Ectodermal cell (in vitro differentiated cells): ENCODE data around the gene CLPTM1L.
"Not testable (repeated sequence)": the region's sequence is repeated elsewhere in the genome, so short reads cannot be mapped to it uniquely, and the experiment has no call there.

Experiments
- H3K27ac ChIP-seq: 2 replicates; pipeline ENCODE4 v1.7.0; 2013; ENCODE audit warnings: mild to moderate bottlenecking, low read depth, low read length; ENCODE audit not compliant: insufficient read depth, poor library complexity, severe bottlenecking
- H3K27me3 ChIP-seq: 2 replicates; pipeline ENCODE4 v1.7.0; 2013; ENCODE audit warnings: mild to moderate bottlenecking, low read length; ENCODE audit not compliant: insufficient read depth, control insufficient read depth, poor library complexity, severe bottlenecking
- H3K36me3 ChIP-seq: one replicate; pipeline ENCODE4 v1.7.0; 2013; ENCODE audit warnings: low read length; ENCODE audit not compliant: control insufficient read depth, insufficient read depth
- H3K4me1 ChIP-seq: one replicate; pipeline ENCODE4 v1.7.0; 2013; ENCODE audit warnings: low read length; ENCODE audit not compliant: control insufficient read depth, insufficient read depth
- H3K4me3 ChIP-seq: 2 replicates; pipeline ENCODE4 v1.7.0; 2013; ENCODE audit warnings: low read depth, low read length, control low read depth; ENCODE audit not compliant: insufficient read depth
- H3K9me3 ChIP-seq: 2 replicates; pipeline ENCODE4 v1.7.0; 2013; ENCODE audit warnings: mild to moderate bottlenecking, low read length, moderate library complexity; ENCODE audit not compliant: control insufficient read depth
- WGBS, 2 experiments: methylation state at CpG; one replicate each; pipeline ENCODE4 v1.1.7; 2013; ENCODE audit warnings: missing lambda C conversion rate in 2 of 2; 5-methylcytosine and 5-hydroxymethylcytosine counted together

CLPTM1L gene

GRCh38 chr5:1360861-1361260 is 16.0 kb upstream of the CLPTM1L start:
- Histone ChIP-seq H3K36me3 (no peaks in the 10 kb centered on the region), H3K27ac (no peak overlapping the region), H3K4me3 (no peak overlapping the region), H3K9me3 (no peaks in the 10 kb centered on the region), H3K27me3 (no peaks in the 10 kb centered on the region), H3K4me1 (no peaks in the 10 kb centered on the region)
- 84 to 93% methylated on average over 4 of the region's 4 CpGs for WGBS, 2 experiments

DNA sequence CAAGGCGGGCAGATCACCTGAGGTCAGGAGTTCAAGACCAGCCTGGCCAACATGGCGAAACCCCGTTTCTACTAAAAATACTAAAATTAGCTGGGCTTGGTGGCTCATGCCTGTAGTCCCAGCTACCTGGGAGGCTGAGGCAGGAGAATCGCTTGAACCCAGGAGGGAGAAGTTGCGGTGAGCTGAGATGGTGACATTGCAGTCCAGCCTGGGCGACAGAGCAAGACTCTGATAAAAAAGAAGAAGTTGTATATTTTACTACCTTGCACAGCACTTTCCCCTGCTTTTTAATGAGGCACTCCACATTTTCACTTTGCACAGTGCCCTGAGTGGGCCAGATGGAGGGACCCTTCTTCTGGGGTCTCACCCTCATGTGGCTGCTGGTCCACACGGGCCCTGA is 15.5 kb upstream of the CLPTM1L start:
- 89 to 92% methylated on average over 7 of the region's 7 CpGs for WGBS, 2 experiments
- not testable (repeated sequence) for H3K36me3 ChIP-seq, H3K4me1 ChIP-seq, H3K9me3 ChIP-seq, H3K27ac ChIP-seq, H3K4me3 ChIP-seq, H3K27me3 ChIP-seq

DNA sequence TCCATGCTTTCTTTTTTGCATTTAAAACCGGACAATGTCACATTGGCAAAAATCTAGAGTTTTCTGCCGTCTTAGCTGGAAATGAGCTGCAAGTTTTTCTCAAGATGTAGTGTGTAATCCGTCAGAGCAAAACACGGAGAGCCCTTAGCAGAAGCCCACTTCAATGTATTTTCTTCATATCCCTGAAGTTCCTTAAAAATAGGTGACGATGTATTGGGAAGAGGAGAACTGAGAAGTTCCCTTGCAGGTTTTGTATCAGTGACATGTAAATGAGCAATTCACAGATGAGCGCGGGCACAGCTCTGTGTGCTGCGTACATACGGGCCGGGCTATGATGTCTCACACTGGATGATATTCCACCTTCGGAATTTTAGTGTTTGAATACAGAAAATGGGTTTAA is 14.8 kb upstream of the CLPTM1L start:
- no peaks in the 10 kb centered on the region for H3K27me3 ChIP-seq
- H3K9me3 ChIP-seq: no peaks in the 10 kb centered on the region
- no peak overlapping the region for H3K27ac ChIP-seq
- no peak overlapping the region for H3K4me3 ChIP-seq
- WGBS, 2 experiments: 96 to 98% methylated on average over 10 to 11 of the region's 11 CpGs
- no peaks in the 10 kb centered on the region for H3K36me3 ChIP-seq
- H3K4me1 ChIP-seq: no peaks in the 10 kb centered on the region

DNA sequence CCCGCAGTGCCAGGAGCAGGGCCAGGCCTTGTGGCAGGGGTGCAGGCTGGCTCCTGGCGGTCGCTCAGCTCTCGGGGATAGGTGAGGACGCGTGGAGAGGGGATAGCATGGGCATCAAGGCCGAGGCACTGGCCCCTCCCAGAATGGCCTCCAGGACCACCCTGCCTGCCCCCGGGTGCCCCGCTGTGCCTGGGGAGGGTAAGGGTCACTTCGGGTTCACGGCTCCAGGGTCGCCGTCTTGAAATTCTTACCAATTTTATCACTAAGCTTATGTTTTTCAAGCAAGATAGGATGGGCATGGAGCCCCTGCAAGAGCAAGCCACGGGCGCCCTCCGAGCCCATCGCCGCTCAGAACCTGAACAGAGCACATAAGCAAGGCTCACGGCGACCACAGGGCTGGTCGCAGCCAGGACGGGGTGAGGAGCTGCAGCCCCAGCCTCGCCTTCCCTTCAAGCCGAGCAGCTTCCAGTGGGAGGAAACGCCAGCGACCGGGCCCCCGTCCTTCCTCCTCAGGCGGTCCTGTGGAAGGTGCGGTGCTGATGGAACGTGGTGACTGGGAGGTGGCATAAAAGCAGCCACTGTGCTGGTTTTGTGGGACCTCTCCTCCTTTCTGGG is 14.2 kb upstream of the CLPTM1L start:
- Histone ChIP-seq H3K4me3 (no peak overlapping the region), H3K27me3 (no peaks in the 10 kb centered on the region), H3K27ac (no peak overlapping the region), H3K4me1 (no peaks in the 10 kb centered on the region), H3K9me3 (no peaks in the 10 kb centered on the region), H3K36me3 (no peaks in the 10 kb centered on the region)
- WGBS, 2 experiments: 90 to 92% methylated on average over 31 of the region's 31 CpGs

- no peak overlapping the region for H3K4me3 ChIP-seq
- no peaks in the 10 kb centered on the region for H3K36me3 ChIP-seq
- no peaks in the 10 kb centered on the region for H3K9me3 ChIP-seq
- H3K27me3 ChIP-seq: no peaks in the 10 kb centered on the region
- no peak overlapping the region for H3K27ac ChIP-seq
- H3K4me1 ChIP-seq: no peaks in the 10 kb centered on the region
- 93% methylated on average over 10 of the region's 10 CpGs for WGBS, 2 experiments
Measured at GRCh38 chr5:1358726-1359025, 13.8 kb upstream of the CLPTM1L start.

GRCh38 chr5:1357946-1358725 is 13.2 kb upstream of the CLPTM1L start:
- H3K27me3 ChIP-seq: no peaks in the 10 kb centered on the region
- H3K9me3 ChIP-seq: no peaks in the 10 kb centered on the region
- no peak overlapping the region for H3K4me3 ChIP-seq
- 93 to 94% methylated on average over 25 of the region's 25 CpGs for WGBS, 2 experiments
- no peaks in the 10 kb centered on the region for H3K36me3 ChIP-seq
- no peak overlapping the region for H3K27ac ChIP-seq
- H3K4me1 ChIP-seq: no peaks in the 10 kb centered on the region

DNA sequence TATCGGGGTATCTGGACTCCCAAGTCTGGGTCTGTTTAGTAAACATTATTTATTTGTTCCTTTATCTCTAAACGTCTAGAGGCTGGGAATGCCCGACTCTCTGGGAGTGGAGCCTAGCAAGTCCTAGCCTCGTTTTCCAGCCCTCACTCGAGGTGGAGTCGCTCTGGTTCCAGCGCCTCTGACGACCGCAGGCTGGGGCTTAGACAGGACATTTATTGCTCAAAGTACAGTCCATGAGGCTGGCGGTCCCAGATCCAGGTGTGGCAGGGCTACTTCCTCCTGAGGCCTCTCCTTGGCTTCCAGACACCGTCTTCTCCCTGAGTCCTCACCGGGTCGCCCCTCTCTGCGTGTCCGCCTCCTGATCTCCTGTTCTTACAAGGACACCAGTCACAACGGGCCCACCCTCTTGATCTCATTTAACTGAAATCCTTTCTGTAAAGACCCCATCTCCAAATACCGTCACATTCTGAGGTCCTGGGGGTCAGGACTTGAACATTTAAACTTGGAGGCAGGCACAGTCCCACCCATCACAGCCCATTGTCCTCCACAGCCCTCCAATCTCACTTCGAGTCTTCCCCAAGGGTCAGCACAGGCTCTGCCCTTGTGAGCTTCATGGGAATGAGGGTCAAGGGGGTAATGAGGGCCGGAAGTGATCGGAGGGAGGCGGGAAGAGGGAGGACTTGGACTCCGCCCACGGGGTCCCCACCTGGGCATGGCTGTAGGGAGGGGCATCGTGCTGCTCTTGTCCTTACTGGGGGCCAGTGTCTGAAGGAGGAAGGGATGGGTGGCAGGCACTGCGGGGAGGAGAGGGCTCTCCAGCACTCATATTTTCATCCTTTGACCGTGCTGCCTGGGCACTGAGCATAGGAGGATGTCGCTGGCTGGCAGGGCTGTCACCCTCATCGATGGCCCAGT is 12.2 kb upstream of the CLPTM1L start:
- Histone ChIP-seq H3K27ac (no peak overlapping the region), H3K4me3 (no peak overlapping the region), H3K9me3 (no peaks in the 10 kb centered on the region), H3K4me1 (no peaks in the 10 kb centered on the region), H3K36me3 (no peaks in the 10 kb centered on the region), H3K27me3 (no peaks in the 10 kb centered on the region)
- 87 to 89% methylated on average over 28 of the region's 28 CpGs for WGBS, 2 experiments

- Histone ChIP-seq H3K4me1 (no peaks in the 10 kb centered on the region), H3K9me3 (no peaks in the 10 kb centered on the region), H3K27ac (no peak overlapping the region), H3K36me3 (no peaks in the 10 kb centered on the region), H3K27me3 (no peaks in the 10 kb centered on the region), H3K4me3 (no peak overlapping the region)
- WGBS, 2 experiments: 46 to 66% methylated on average over 4 of the region's 4 CpGs
Measured at GRCh38 chr5:1354576-1354975, 9.7 kb upstream of the CLPTM1L start.

DNA sequence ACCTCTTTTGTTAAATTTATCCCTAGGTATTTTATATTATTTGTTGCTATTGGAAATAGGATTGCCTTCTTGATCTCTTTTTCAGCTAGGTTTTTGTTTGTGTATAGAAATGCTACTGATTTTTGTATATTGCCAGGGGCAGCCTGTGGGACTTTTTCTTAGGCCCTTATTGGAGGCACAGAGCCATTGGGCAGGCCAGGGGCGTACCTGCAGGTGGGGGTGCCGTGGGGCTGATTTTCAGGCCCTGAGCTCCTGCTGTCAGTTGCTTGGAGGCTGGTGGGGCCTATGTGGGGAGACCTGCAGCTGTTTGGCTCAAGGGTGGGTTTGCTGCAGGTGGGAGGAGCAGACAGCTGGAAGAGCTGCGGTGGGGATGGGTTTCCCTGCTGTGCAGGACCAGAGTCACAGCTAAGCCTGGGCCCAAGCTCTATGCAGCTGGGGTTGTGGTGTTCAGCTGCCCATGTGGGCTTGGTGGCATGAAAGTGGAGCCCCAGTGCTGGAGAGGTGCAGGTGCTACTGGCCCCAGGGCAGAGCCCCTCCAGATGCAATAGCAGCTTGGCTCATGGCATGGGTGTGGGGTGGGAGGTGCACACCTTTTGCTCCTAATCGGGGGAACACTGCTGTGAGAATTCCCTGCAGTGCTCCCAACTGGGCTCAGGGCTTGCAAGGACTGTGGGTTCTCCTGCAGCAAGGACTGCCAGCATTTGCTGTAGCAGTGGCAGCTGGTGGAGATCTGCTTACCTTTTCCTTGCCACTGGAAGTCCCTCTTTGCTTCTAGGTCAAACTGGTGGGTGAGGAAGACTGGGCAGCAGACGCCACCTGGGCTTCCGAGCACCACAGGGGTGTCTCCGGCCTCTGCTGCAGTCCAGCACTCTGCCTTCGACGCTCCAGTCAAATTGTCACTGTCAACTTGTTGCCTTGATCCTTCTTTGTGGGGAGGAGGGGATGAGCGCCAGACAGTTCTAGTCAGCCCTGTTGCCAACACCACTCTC is 7.6 kb upstream of the CLPTM1L start:
- WGBS, 2 experiments: 77 to 82% methylated on average over 10 of the region's 10 CpGs

More for the DNA sequence above, 7.6 kb upstream of the CLPTM1L start:
- H3K9me3 ChIP-seq: no peaks in the 10 kb centered on the region
- H3K4me3 ChIP-seq: no peak overlapping the region
- no peaks in the 10 kb centered on the region for H3K27me3 ChIP-seq
- no peak overlapping the region for H3K27ac ChIP-seq
- H3K4me1 ChIP-seq: no peaks in the 10 kb centered on the region
- H3K36me3 ChIP-seq: no peaks in the 10 kb centered on the region
